SK-N-MC (cell line): Measurements from ENCODE around the gene RAP1GAP.

Experiments
- EZH2 ChIP-seq: fragments of 200-600 bp; sonication (generic); IDR thresholded peaks from one replicate; pipeline ENCODE4 v1.6.1; 2017; ENCODE audit warnings: antibody characterized with exemption
- POLR2AphosphoS5 ChIP-seq: IDR thresholded peaks from 2 replicates; pipeline ENCODE4 v1.6.1; 2012; ENCODE audit warnings: mild to moderate bottlenecking, low read depth, low read length, borderline replicate concordance

- no peak for TF ChIP-seq POLR2AphosphoS5
- TF ChIP-seq EZH2, result no peak
These were observed 28.5 kb downstream of the RAP1GAP start for GRCh38 chr1:21640653-21641052.
